GM19025 (cell line): ENCODE data around the gene CCK.

Experiments used
- ATAC-seq: cut with Tn5 transposase; IDR thresholded peaks from one replicate; pipeline ENCODE4 v1.9.1; 2021; ENCODE audit warnings: mild to moderate bottlenecking, low read depth, moderate library complexity; ENCODE audit not compliant: unreplicated experiment

The CCK gene

GRCh38 chr3:42226470-42227425 is 39.2 kb downstream of the CCK start:
- no peak for ATAC-seq

DNA sequence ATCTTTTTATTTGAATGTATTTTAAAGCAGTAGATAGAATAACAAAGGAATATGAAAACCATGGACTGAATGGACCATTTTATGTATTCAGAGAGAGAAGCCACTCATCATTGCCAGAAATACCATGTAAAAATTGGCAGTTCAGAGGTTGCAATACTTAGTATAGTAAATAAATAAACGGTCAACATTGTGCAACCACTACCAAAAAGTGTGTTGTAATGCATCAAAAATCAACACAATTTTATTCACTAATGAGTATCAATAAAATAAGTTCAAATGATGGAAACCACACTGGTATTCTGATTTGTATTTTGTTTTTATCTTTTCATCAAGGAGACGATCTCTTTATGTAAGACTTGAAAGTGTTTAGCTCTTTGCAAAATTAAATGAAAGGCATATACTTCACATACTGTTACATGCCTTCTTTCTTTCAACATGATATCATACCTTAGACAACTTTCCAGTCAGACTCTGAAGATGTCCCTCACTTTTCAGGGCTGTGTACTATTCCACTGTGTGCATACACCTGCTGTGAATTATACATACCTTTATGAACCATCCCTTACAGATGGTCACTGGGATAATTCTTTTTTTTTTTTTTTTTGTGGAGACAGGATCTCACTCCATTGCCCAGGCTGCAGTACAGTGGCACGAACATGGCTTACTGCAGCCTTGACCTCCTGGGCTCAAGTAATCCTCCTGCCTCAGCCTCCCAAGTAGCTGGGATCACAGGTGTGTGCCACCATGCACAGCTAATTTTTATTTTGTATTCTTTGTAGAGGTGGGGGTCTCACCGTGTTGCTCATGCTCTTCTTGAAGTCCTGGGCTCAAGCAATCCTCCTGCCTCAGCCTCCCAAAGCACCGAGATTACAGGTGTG is 40.3 kb downstream of the CCK start:
- ATAC-seq: no peak

DNA sequence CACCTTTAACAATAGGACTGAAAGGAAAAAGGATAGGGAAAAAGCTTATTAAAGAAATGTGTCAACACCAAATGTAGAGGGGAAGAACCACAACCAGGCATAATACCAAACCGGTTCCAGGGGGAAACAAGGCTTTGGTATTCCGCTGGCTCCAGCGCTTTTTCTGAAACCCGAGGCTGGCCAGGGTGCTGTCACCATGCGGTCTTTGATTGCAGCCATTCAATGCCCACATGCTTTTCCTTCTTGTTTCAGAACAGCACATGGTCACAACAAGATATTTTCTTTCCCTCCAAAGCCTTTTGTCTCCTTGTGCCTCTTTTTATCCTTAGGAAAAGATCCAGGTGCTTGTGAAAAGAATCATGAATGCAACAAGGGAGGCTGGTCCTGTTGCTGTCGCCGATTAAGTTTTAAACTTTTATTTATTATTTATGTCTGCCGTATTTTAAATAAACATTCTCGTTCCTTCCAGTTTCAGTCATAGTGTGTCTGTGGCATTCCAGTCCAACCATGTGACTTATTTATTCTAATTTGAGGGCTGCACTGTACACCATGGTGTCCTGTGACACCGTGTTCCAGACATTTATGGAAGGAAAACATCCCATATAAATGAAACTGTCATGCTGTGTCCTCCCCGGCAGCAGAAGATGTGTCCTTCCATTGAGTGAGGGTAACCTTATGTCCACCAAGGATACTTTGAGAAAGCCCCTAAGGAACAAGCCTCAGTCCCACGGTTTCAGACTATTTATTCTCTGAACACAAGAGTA is 41.1 kb downstream of the CCK start:
- ATAC-seq: no peak

DNA sequence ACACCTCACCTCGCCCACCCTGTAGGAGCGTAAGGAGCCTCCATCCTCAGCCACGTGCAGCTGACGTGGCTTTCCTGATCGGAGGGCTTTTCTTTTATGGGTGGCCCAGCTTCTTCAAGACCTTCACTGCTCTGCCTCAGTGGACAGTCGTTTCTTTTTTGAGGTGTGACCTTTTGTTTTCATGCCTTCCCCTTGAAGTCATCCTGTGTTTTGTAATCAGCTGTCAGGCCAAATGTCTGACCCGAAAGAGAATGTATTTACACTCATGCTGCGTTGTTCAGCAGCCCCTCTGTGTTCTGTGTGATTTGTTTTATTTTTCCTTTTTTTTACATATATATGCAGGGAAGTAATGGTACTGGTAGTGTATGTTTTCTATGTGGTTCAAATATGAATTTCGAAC is 41.8 kb downstream of the CCK start:
- no peak for ATAC-seq

GRCh38 chr3:42222942-42223693 is 42.9 kb downstream of the CCK start:
- ATAC-seq: no peak

GRCh38 chr3:42220436-42221121 is 45.4 kb downstream of the CCK start:
- ATAC-seq: no peak

DNA sequence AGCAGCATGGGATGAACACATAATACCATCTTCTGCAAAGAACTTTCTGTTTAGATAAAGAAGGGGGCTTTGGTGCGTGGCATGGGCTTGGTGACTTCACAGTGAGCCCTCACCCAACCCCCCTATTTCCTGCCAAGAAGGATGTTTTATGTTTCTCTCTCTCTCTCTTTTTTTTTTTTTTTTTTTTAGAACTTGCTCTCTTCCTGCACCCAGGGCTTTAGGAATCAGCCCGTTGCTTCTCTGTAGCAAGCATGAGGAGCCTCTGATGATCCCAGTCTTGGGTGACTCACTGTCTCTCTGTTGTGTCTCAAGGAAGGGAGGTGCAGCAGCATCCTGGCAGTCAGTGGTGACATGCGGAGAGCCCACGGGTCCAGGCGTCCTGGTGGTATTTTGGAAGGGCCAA is 49.1 kb downstream of the CCK start:
- ATAC-seq: no peak

DNA sequence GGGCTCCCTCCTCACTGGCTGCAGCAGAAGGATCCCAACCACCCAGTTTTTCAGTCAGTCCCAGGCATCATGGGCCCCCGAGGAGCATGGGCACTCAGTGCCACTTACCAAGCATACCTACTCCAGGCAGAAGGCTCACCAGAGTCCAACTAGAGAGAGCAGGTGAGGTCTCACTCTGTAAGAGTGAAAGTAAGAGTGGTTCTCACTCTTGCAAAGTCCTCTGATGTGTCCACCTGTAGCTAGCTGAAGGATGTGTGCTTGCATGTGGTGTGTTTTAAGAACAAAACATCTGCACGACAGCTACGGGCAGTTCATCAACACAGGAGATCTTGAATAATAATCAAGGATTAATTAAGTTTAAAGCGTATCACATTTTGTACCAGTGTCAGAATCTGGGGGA is 49.7 kb downstream of the CCK start:
- ATAC-seq: peak; percentile 66

DNA sequence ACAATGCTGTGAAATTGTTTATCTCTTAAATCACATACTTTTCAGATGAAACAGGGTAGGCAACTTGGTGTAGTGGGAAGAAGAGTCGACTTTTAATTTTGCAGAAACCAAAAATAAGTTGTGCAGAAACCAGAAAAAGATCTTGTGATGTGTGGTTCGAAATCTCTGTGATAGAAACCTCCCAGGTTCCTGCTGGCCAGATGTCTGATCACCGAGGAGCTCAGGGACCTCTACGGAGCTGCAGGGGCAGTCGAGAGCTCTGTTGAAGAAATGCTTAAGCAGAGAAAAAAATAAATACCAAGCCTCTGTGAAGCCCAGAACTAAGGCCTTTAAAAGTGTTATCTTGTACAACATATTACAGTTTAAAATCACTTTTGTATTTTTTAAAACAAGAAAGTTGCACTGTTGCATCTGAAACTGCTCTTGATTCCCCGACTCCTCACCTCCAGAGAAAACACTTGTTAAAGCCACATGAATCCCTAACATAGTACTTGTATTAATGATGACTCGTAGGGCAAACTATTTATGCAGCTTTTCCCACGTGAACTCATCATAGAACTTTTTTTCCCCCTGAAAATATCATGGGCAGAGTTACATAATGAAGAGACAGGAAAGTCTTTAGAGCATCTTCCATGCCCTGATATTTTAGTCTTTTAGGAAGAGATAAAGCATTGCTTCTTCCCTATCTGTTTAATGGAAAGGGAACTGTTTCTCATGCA is 51.3 kb downstream of the CCK start:
- peak; percentile 37 for ATAC-seq

GRCh38 chr3:42214064-42214463 is 51.9 kb downstream of the CCK start:
- ATAC-seq: peak; percentile 21

GRCh38 chr3:42213417-42213816 is 52.6 kb downstream of the CCK start:
- no peak for ATAC-seq

DNA sequence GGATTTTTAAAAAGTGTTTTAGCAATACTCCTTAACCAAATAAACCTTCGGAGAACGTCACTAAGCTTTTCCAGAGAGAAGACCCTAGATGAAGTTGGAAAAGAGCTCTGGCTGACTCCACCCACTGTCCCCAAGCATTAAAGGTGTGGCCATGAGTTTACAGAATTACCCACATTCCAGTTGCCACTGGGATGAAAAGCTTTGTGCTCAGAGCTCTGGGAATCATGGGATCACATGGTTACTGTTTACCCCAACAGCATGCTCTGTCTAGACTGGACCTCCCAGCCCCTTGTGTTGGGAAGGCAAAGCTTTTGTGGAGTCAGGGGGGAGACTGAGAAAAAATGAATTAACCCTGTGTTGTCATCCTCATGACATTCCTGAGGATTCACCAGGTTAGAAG is 55.3 kb downstream of the CCK start:
- no peak for ATAC-seq

GRCh38 chr3:42209917-42210316 is 56.1 kb downstream of the CCK start:
- ATAC-seq: no peak
